Peyer's patch (tissue), 4 donors: Measurements from ENCODE around the gene FAM50B.

Source experiments
- CTCF ChIP-seq, 6 experiments: fragments of 450-650 bp in 4 of 6; fragments of 200-600 bp in 2 of 6; sonication (generic) in 1 of 6; IDR thresholded peaks; one replicate each; pipeline ENCODE4 v1.5.1; 2017 to 2019; ENCODE audit warnings: antibody characterized with exemption in 6 of 6, mild to moderate bottlenecking in 3 of 6, moderate library complexity in 1 of 6
- POLR2A ChIP-seq, 2 donors: fragments of 450-650 bp; IDR thresholded peaks; one replicate each; pipeline ENCODE4 v1.5.1; 2017; ENCODE audit warnings: antibody characterized with exemption in 2 of 2, mild to moderate bottlenecking in 2 of 2, moderate library complexity in 2 of 2

- TF ChIP-seq POLR2A (IDR thresholded peaks at IDR 0.05) (no peak), CTCF (IDR thresholded peaks at IDR 0.05) (no peak)
Measured at GRCh38 chr6:3898265-3898994, 49.3 kb downstream of the FAM50B start.
